Measurements from ENCODE around the gene AK2.

AK2 gene

DNA sequence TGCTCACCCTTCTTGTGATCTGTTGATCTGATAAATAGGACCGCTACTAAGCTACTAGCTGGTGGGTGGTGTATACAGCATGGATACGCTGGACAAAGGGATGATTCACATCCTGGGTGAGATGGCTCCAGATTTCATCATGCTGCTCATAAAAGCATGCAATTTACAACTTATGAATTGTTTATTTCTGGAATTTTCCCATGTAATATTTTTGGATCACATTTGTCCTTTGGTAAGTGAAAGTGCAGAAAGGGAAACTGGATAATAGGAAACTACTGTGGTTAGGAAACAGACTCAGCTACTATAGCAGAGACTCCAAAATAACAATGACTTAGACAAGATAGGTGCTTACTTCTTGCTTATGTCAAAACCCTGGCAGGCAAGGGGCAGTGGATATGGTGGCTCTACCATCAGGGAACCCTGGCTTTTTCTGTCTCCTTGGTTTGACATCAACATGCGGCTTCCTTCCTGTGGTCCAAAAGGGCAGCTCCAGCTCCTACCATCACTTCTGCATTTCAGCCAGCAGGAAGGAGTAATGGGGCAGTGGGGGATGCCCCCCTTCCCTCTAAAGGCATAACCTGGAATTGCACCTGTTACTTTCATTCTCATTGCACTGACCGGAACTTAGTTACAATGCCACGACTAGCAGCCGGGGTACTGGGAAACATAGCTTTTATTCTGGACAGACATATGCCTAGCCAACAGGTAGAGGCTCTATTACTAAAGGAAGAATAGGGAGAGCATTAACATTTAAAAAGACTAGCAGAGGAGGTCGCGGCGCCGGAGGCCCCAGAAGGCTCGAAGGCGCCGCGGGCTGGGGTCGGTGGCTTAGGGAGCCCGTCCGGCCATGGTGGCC lies 13.8 kb upstream of the AK2 start:
- no peaks in the 10 kb centered on the region for H3K9me3 ChIP-seq (ENCODE audit: control insufficient read depth, insufficient read depth, low read depth, low read length)
- H3K4me1 ChIP-seq (ENCODE audit: control insufficient read depth, insufficient read depth, low read length), result peaks cover 5% of the 10 kb centered on the region; the same call in 1 of the 2 replicates
- no peak overlapping the region for H3K27ac ChIP-seq (ENCODE audit: extremely low read depth, low read depth, low read length)
- ChIA-PET POLR2A (no interaction called here), CTCF (interaction anchor here (0.6 kb wide), 1 partner anchor 204 kb away, joined by 3 read pairs; no protein-coding TSS in a partner anchor)
- no peaks in the 10 kb centered on the region for H3K36me3 ChIP-seq (ENCODE audit: control insufficient read depth in 2 of 2, insufficient read depth in 1 of 2, low read length in 2 of 2)
- 0 out of 2 replicates have a peak, but pooled peaks have one; percentile 26 for TF ChIP-seq PRDM1 (tag by site-specific recombination; IDR thresholded peaks at IDR 0.05)
- no peak for TF ChIP-seq SP2 (tag by site-specific recombination; IDR thresholded peaks at IDR 0.05)
- no peak overlapping the region for H3K4me3 ChIP-seq (ENCODE audit: low read depth, low read length)

DNA sequence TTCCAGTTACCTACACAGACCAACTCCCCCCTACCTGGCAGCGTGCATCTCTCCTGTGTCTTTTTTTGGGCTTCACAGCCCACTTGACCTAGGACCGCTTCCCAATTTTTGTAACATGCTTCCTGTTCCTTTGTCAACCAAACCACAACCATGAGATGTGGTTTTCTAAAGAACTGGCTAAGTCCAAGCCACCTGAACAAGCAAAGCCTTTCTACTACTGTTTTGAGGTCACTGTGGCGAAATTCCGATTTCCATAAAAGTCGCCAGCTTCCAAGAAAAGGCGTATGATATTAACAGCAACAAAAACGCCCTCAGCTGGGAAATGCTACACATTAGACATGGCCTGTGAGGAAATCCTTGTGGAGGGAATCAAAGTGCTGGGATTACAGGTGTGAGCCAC lies 12.7 kb upstream of the AK2 start:
- no peak for TF ChIP-seq WT1 (tag by site-specific recombination; IDR thresholded peaks at IDR 0.05)
- TF ChIP-seq, protein P1, sequence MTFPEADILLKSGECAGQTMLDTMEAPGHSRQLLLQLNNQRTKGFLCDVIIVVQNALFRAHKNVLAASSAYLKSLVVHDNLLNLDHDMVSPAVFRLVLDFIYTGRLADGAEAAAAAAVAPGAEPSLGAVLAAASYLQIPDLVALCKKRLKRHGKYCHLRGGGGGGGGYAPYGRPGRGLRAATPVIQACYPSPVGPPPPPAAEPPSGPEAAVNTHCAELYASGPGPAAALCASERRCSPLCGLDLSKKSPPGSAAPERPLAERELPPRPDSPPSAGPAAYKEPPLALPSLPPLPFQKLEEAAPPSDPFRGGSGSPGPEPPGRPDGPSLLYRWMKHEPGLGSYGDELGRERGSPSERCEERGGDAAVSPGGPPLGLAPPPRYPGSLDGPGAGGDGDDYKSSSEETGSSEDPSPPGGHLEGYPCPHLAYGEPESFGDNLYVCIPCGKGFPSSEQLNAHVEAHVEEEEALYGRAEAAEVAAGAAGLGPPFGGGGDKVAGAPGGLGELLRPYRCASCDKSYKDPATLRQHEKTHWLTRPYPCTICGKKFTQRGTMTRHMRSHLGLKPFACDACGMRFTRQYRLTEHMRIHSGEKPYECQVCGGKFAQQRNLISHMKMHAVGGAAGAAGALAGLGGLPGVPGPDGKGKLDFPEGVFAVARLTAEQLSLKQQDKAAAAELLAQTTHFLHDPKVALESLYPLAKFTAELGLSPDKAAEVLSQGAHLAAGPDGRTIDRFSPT (tag by site-specific recombination; IDR thresholded peaks at IDR 0.05), result no peak
- no peak for TF ChIP-seq ZFP37 (tag by site-specific recombination; IDR thresholded peaks at IDR 0.05)
- no peak for TF ChIP-seq ZNF510 (tag by site-specific recombination; IDR thresholded peaks at IDR 0.05; ENCODE audit: insufficient replicate concordance)
- no peak for TF ChIP-seq ZNF341 (tag by site-specific recombination; IDR thresholded peaks at IDR 0.05; ENCODE audit: low read depth)
- TF ChIP-seq, protein P2, sequence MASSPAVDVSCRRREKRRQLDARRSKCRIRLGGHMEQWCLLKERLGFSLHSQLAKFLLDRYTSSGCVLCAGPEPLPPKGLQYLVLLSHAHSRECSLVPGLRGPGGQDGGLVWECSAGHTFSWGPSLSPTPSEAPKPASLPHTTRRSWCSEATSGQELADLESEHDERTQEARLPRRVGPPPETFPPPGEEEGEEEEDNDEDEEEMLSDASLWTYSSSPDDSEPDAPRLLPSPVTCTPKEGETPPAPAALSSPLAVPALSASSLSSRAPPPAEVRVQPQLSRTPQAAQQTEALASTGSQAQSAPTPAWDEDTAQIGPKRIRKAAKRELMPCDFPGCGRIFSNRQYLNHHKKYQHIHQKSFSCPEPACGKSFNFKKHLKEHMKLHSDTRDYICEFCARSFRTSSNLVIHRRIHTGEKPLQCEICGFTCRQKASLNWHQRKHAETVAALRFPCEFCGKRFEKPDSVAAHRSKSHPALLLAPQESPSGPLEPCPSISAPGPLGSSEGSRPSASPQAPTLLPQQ (tag by site-specific recombination; IDR thresholded peaks at IDR 0.05), result no peak
- TF ChIP-seq TCF7L2 (IDR thresholded peaks at IDR 0.05; ENCODE audit: borderline replicate concordance, low read depth, low read length), result no peak
- H3K9me3 ChIP-seq (ENCODE audit: control insufficient read depth, insufficient read depth, low read depth, low read length), result no peaks in the 10 kb centered on the region
- H3K4me1 ChIP-seq (ENCODE audit: control insufficient read depth, insufficient read depth, low read length), result peaks cover 5% of the 10 kb centered on the region; the same call in 1 of the 2 replicates
- no peak overlapping the region for H3K4me3 ChIP-seq (ENCODE audit: low read depth, low read length)
- H3K27ac ChIP-seq (ENCODE audit: extremely low read depth, low read depth, low read length), result no peak overlapping the region
- ChIA-PET CTCF (interaction anchor here (0.6 kb wide), 1 partner anchor 340 kb away, joined by 4 read pairs; no protein-coding TSS in a partner anchor), POLR2A (interaction anchor here (0.7 kb wide), 1 partner anchor 31 kb away, joined by 3 read pairs; the partner anchor contains the start of gene AZIN2)
- no peaks in the 10 kb centered on the region for H3K36me3 ChIP-seq (ENCODE audit: control insufficient read depth in 2 of 2, insufficient read depth in 1 of 2, low read length in 2 of 2)

DNA sequence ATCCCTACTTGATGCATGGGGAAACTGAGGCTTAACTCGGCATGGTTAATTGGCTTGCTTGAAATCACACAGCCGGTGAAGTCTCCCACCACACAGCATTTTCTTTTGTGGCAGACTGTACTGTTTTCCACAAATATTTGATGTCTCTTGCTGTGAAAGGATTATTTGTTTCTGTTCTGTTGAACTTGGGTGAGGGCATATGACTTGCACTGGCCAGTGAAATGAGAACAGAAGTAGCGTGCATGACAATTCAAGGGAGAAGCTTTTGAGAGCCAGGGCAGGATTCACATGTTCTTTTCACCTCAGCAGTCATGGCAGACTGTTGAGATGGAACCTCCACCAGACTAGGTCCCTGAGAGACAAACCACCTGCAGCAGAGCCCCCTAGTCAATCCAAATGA lies 11.7 kb upstream of the AK2 start:
- ChIA-PET CTCF (no interaction called here), POLR2A (no interaction called here)
- H3K36me3 ChIP-seq (ENCODE audit: control insufficient read depth in 2 of 2, insufficient read depth in 1 of 2, low read length in 2 of 2), result no peaks in the 10 kb centered on the region
- H3K9me3 ChIP-seq (ENCODE audit: control insufficient read depth, insufficient read depth, low read depth, low read length), result no peaks in the 10 kb centered on the region
- no peak overlapping the region for H3K4me3 ChIP-seq (ENCODE audit: low read depth, low read length)
- no peak overlapping the region for H3K27ac ChIP-seq (ENCODE audit: extremely low read depth, low read depth, low read length)
- peaks cover 5% of the 10 kb centered on the region; the same call in 1 of the 2 replicates for H3K4me1 ChIP-seq (ENCODE audit: control insufficient read depth, insufficient read depth, low read length)
- no peak for TF ChIP-seq ZBTB8A (tag by site-specific recombination; IDR thresholded peaks at IDR 0.05)
- TF ChIP-seq, protein P3, sequence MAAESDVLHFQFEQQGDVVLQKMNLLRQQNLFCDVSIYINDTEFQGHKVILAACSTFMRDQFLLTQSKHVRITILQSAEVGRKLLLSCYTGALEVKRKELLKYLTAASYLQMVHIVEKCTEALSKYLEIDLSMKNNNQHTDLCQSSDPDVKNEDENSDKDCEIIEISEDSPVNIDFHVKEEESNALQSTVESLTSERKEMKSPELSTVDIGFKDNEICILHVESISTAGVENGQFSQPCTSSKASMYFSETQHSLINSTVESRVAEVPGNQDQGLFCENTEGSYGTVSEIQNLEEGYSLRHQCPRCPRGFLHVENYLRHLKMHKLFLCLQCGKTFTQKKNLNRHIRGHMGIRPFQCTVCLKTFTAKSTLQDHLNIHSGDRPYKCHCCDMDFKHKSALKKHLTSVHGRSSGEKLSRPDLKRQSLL (tag by site-specific recombination; IDR thresholded peaks at IDR 0.05), result no peak
- no peak for TF ChIP-seq ZNF335 (tag by site-specific recombination; conservative IDR thresholded peaks at IDR 0.05)
- TF ChIP-seq, protein P4, sequence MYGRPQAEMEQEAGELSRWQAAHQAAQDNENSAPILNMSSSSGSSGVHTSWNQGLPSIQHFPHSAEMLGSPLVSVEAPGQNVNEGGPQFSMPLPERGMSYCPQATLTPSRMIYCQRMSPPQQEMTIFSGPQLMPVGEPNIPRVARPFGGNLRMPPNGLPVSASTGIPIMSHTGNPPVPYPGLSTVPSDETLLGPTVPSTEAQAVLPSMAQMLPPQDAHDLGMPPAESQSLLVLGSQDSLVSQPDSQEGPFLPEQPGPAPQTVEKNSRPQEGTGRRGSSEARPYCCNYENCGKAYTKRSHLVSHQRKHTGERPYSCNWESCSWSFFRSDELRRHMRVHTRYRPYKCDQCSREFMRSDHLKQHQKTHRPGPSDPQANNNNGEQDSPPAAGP (tag by site-specific recombination; IDR thresholded peaks at IDR 0.05), result no peak
- TF ChIP-seq ZSCAN23 (tag by site-specific recombination; IDR thresholded peaks at IDR 0.05), result no peak
- no peak for TF ChIP-seq KLF8 (tag by site-specific recombination; IDR thresholded peaks at IDR 0.05)
- TF ChIP-seq ZNF560 (tag by site-specific recombination; IDR thresholded peaks at IDR 0.05; ENCODE audit: borderline replicate concordance), result no peak
- TF ChIP-seq SALL2 (tag by site-specific recombination; IDR thresholded peaks at IDR 0.05; ENCODE audit: borderline replicate concordance), result no peak
- TF ChIP-seq ZNF792 (tag by site-specific recombination; IDR thresholded peaks at IDR 0.05), result no peak
- TF ChIP-seq, protein P5, sequence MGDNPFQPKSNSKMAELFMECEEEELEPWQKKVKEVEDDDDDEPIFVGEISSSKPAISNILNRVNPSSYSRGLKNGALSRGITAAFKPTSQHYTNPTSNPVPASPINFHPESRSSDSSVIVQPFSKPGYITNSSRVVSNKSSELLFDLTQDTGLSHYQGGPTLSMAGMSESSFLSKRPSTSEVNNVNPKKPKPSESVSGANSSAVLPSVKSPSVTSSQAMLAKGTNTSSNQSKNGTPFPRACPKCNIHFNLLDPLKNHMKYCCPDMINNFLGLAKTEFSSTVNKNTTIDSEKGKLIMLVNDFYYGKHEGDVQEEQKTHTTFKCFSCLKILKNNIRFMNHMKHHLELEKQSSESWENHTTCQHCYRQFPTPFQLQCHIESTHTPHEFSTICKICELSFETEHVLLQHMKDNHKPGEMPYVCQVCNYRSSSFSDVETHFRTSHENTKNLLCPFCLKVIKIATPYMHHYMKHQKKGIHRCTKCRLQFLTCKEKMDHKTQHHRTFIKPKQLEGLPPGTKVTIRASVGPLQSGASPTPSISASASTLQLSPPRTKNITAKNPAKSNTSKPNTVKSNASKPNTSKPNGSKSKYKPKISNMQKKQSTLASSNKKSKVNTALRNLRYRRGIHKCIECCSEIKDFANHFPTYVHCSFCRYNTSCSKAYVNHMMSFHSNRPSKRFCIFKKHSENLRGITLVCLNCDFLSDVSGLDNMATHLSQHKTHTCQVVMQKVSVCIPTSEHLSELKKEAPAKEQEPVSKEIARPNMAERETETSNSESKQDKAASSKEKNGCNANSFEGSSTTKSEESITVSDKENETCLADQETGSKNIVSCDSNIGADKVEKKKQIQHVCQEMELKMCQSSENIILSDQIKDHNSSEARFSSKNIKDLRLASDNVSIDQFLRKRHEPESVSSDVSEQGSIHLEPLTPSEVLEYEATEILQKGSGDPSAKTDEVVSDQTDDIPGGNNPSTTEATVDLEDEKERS (tag by site-specific recombination; IDR thresholded peaks at IDR 0.05), result no peak
- no peak for TF ChIP-seq ZNF169 (tag by site-specific recombination; IDR thresholded peaks at IDR 0.05)
- no peak for TF ChIP-seq ZNF211 (tag by site-specific recombination; IDR thresholded peaks at IDR 0.05; ENCODE audit: low read depth)
- no peak for TF ChIP-seq ZNF175 (tag by site-specific recombination; IDR thresholded peaks at IDR 0.05)

Measured in HEK293 (cell line).